Aorta (tissue), 5 donors: ENCODE measurements around the gene PAM. TPM values are rescaled to one million over a fixed set of nuclear protein-coding genes. Genes with fewer than 3 reads are reported as not detected.
A peak's percentile ranks its signal among the peaks of the same experiment; 100 is the strongest.

Source experiments
- ATAC-seq: fragments of 200-7000 bp; cut with Tn5 transposase; one replicate; pipeline ENCODE4 v1.9.1; 2022; ENCODE audit warnings: moderate library complexity; ENCODE audit not compliant: low FRiP score
- DNase-seq, 2 donors: peaks; one replicate each; pipeline ENCODE4 v3.0.0-alpha.2; 2020
- H3K27ac ChIP-seq, 2 donors: one replicate each; pipeline ENCODE4 v1.5.1; 2013; ENCODE audit warnings: low read length in 2 of 2, mild to moderate bottlenecking in 2 of 2, moderate library complexity in 2 of 2, control low read depth in 1 of 2, inconsistent platforms in 1 of 2, low read depth in 1 of 2
- H3K27me3 ChIP-seq, 2 donors: one replicate each; pipeline ENCODE4 v1.6.1; 2013; ENCODE audit warnings: control low read depth in 1 of 2, low read length in 1 of 2, mild to moderate bottlenecking in 1 of 2, moderate library complexity in 1 of 2; ENCODE audit not compliant: insufficient read depth in 2 of 2, control insufficient read depth in 1 of 2
- H3K36me3 ChIP-seq, 2 donors: one replicate each; pipeline ENCODE4 v1.6.1; 2013; ENCODE audit warnings: control low read depth in 1 of 2, low read length in 1 of 2, mild to moderate bottlenecking in 1 of 2; ENCODE audit not compliant: insufficient read depth in 2 of 2, control insufficient read depth in 1 of 2
- H3K4me1 ChIP-seq, 2 donors: one replicate each; pipeline ENCODE4 v1.6.1; 2013; ENCODE audit warnings: low read length in 2 of 2, control low read depth in 1 of 2, mild to moderate bottlenecking in 1 of 2, moderate library complexity in 1 of 2; ENCODE audit not compliant: insufficient read depth in 2 of 2, control insufficient read depth in 1 of 2
- H3K4me3 ChIP-seq, 2 donors: one replicate each; pipeline ENCODE4 v1.5.1; 2013; ENCODE audit warnings: low read length in 2 of 2, control low read depth in 1 of 2, mild to moderate bottlenecking in 1 of 2
- H3K9me3 ChIP-seq: one replicate; pipeline ENCODE4 v1.6.1; 2013; ENCODE audit warnings: mild to moderate bottlenecking, low read length; ENCODE audit not compliant: control insufficient read depth
- WGBS, 2 donors: extraction: QIAGEN DNeasy Blood & Tissue Kit; methylation state at CpG; one replicate each; pipeline ENCODE4 v1.1.7; 2013; 5-methylcytosine and 5-hydroxymethylcytosine counted together
- intact Hi-C, 2 donors: fragments of 100-400 bp; cut with DNase I; formaldehyde crosslinking; loops; one replicate each; pipeline versions ENCODE4 v1.14.2 to v1.15.0; 2022
- polyA plus RNA-seq, 2 donors: library from polyadenylated mRNA; stranded (reverse); fragments of 200-250 nt; gene quantifications; one replicate each; pipeline ENCODE4 v1.2.3, GENCODE V29; 2013
- total RNA-seq, 2 donors: library from RNA; stranded (reverse); fragmentation: NEBNext Ultra II Directional; extraction: Animal tissue kit (Norgen Biotek cat#: 25700); gene quantifications; one replicate each; pipeline ENCODE4 v1.2.1, GENCODE V29; 2021
- donor health status: healthy with polysubstance abuse.
- donor health status: Bipolar disorder and iron deficiency.
- donor health status: DM: no; HTN: no; CAD: no.
- donor health status: DM: no; HTN: no; CAD: no.
- donor health status: DM: yes; HTN: yes; CAD: no.

The PAM gene
- total and polyA plus RNA-seq, 4 donors: 382 to 787 (median 620) TPM

DNA sequence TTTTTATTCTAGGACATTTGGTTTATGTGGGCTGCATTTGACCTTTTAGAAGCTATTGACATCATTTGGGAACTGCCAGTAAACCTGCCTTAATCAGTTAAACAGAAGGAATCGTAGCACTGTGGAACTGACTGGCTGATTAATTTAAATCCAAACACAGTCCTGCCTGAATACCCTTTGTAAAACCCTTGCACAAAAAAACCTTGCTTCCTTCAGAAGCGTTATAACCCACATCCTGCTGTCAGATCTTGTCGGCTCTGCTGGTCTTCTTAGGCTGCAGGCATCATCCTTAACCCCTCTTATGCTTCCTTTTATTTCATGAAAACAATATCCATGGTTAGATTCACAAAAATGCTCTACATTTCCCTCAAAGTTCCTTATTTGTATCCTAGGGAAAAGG is 46.3 kb downstream of the PAM start:
- intact Hi-C loops: no loop called here
- Histone ChIP-seq H3K36me3 (no peaks in the 10 kb centered on the region), H3K27me3 (no peaks in the 10 kb centered on the region), H3K9me3 (no peaks in the 10 kb centered on the region), H3K27ac (no peak overlapping the region), H3K4me3 (no peak overlapping the region), H3K4me1 (peaks cover 0 to 3% of the 10 kb centered on the region in 2 donors)
- 61 to 67% methylated on average over 3 of the region's 3 CpGs for WGBS, 2 donors
- DNase-seq (no peak), ATAC-seq (no peak)

DNA sequence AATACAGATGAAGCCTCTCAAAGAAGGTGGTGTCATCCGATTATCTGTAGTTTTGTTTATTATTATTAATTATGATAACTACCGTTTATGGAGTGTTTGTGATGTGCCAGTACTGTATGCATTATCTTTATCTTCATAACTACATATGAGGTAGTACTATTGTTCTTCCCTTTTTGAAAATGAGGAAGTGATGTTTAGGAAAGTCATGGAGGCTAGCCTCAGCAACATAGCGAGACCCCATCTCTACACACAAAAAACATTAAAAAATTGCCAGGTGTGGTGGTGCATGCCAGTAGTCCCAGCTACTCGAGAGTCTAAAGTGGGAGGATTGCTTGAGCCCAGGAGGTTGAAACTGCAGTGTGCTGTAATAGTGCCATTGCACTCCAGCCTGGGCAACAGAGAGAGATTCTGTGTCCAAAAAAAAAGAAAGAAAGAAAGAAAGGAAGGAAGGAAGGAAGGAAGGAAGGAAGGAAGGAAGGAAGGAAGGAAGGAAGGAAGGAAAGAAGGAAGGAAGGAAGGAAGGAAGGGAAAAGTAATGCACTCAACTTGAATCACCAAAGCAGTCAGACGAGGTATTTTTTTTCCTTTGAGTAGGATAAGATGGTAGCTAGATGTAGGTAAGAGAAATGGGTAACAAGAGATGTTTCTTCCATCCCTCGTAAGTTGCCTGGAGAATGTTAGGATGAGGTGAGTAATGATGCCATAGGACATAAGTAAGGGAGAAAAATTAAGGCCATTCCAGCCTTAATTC is 47.8 kb downstream of the PAM start:
- 90 to 93% methylated on average over 6 of the region's 6 CpGs for WGBS, 2 donors
- no peak for DNase-seq
- no peak for ATAC-seq
- Histone ChIP-seq H3K4me3 (no peak overlapping the region), H3K27ac (no peak overlapping the region), H3K9me3 (no peaks in the 10 kb centered on the region), H3K36me3 (no peaks in the 10 kb centered on the region), H3K4me1 (peaks cover 1 to 7% of the 10 kb centered on the region in 2 donors), H3K27me3 (no peaks in the 10 kb centered on the region)
- intact Hi-C loops: no loop called here

DNA sequence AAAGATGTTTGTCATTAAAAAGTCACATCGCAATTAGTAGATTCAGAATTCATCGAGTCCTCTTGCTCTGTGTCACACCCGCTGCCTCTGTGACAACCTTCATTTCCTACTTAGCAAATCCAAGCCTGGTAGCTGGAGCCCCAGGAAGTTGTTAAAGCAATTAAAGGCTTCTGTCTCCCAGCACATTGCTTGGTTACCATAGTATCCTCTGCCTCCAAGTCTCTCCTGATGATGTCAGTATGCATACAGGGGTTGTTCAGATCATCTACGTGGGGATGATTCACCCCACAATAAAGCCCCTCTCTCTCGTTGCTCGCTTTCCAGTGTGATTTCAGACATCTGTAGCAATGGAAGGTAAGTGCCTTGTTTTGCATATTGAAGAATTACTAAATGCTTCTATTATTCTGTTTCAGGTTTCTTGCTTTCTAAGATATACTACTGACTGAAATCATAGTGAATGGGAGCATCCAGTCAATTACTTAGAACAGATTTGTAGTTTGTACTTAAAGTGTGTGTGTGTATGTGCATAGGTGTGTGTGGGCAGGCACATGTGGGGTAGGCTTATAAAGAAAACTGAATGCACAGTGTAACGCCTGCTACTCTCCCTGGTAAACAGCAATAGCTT is 52.9 kb downstream of the PAM start:
- Histone ChIP-seq H3K4me1 (peaks cover 5 to 8% of the 10 kb centered on the region in 2 donors), H3K9me3 (no peaks in the 10 kb centered on the region), H3K36me3 (no peaks in the 10 kb centered on the region), H3K27ac (no peak overlapping the region), H3K4me3 (no peak overlapping the region), H3K27me3 (no peaks in the 10 kb centered on the region)
- ATAC-seq (no peak), DNase-seq (no peak)
- intact Hi-C loops: no loop called here
- 67 to 74% methylated on average over 7 of the region's 7 CpGs for WGBS, 2 donors

DNA sequence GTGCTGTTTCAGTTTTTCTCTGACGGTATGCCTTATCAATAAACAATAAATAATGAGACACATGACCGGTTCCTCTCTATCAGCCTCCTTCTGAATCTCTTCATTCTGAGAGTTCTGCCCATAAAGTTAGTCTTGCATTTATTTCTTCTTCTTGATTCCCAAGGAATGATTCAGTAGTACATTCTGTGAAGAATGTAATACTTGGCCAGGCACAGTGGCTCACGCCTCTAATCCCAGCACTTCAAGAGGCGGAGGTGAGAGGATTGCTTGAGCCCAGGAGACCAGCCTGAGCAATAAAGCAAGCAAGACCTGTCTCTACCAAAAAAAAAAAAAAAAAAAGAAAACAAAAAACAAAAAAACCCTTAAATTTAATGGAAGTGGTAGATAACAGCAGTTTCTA is 53.9 kb downstream of the PAM start:
- Histone ChIP-seq H3K27ac (peak overlapping the region in 1 of 2 donors; percentile 43), H3K4me3 (peak overlapping the region in 1 of 2 donors; percentile 34), H3K36me3 (no peaks in the 10 kb centered on the region), H3K4me1 (peaks cover 5 to 8% of the 10 kb centered on the region in 2 donors), H3K9me3 (no peaks in the 10 kb centered on the region), H3K27me3 (no peaks in the 10 kb centered on the region)
- ATAC-seq (no peak), DNase-seq (no peak)
- WGBS, 2 donors: 19 to 34% methylated on average over 4 of the region's 4 CpGs
- intact Hi-C loops: no loop called here

DNA sequence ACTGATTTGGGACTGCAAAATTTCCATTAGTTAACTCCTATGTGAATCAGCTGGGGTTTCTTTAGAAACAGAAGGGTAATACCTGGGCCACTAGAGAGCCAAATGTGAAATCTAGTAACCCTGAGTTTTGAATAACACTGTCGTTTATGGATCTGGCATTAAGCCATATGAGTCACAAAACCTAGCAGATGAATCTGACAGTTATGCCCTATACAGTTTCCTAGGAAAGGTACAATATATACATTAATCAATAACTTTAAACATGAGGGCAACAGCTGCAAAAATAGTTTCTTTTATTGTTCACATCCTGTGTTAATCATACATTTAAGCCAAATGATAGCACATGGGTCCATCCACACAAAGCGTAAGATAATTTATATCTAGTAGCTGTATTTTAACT is 56.9 kb downstream of the PAM start:
- no peak overlapping the region for H3K27ac ChIP-seq
- H3K27me3 ChIP-seq: no peaks in the 10 kb centered on the region
- H3K9me3 ChIP-seq: no peaks in the 10 kb centered on the region
- H3K4me1 ChIP-seq: peaks cover 5 to 8% of the 10 kb centered on the region in 2 donors
- ATAC-seq (no peak), DNase-seq (no peak)
- intact Hi-C loops: no loop called here
- WGBS, 2 donors: 48 to 50% methylated on average over 2 of the region's 2 CpGs
- no peaks in the 10 kb centered on the region for H3K36me3 ChIP-seq
- H3K4me3 ChIP-seq: no peak overlapping the region

DNA sequence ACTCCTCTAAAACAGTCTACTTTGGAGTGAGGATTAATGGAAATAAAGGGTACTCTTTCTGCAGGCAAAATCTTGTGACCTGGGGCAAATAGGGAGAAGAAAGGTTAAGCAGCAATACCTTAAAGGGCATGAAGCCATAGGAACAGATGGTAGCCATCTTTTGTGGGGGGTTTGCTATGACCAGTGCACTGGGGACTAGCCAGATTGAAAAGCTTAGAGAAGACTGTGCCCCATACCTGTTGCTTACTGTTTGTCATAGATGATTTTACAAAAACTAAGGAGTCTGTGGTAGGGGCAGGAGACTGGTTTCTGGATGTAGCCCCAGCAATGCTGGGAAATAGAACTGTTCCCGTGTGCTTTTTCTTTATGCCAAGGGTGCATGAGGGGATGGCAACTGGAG is 58.6 kb downstream of the PAM start:
- ATAC-seq: no peak
- H3K27me3 ChIP-seq: no peaks in the 10 kb centered on the region
- no peak for DNase-seq
- H3K27ac ChIP-seq: no peak overlapping the region
- 47 to 50% methylated on average over 1 of the region's 1 CpG for WGBS, 2 donors
- peaks cover 3 to 11% of the 10 kb centered on the region in 2 donors for H3K4me1 ChIP-seq
- H3K9me3 ChIP-seq: no peaks in the 10 kb centered on the region
- intact Hi-C loops: no loop called here
- H3K4me3 ChIP-seq: no peak overlapping the region
- H3K36me3 ChIP-seq: no peaks in the 10 kb centered on the region

DNA sequence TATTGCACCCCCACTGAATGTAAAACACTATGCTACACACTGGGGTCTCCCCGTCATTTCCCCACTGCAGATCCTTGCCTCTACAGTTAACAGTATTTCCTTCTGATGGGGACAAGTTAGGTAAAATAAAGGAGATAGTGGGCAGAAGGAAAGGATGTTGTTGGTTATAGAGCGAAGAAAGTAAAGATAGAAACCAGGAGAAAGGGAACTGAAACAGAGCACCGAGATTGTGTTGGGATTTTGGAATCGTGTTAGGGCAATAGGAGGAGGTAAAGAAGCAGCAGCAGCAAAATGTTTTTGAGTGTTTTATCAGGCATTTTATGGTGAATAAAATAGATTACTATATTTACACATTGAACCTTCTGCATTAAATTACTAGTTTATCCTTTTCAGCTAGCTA is 60.0 kb downstream of the PAM start:
- WGBS, 2 donors: 72 to 75% methylated on average over 4 of the region's 4 CpGs
- no peak for DNase-seq
- H3K27ac ChIP-seq: no peak overlapping the region
- H3K4me1 ChIP-seq: peaks cover 5 to 11% of the 10 kb centered on the region in 2 donors
- no peak for ATAC-seq
- no peaks in the 10 kb centered on the region for H3K36me3 ChIP-seq
- H3K9me3 ChIP-seq: no peaks in the 10 kb centered on the region
- intact Hi-C loops: no loop called here
- H3K27me3 ChIP-seq: no peaks in the 10 kb centered on the region
- H3K4me3 ChIP-seq: no peak overlapping the region

DNA sequence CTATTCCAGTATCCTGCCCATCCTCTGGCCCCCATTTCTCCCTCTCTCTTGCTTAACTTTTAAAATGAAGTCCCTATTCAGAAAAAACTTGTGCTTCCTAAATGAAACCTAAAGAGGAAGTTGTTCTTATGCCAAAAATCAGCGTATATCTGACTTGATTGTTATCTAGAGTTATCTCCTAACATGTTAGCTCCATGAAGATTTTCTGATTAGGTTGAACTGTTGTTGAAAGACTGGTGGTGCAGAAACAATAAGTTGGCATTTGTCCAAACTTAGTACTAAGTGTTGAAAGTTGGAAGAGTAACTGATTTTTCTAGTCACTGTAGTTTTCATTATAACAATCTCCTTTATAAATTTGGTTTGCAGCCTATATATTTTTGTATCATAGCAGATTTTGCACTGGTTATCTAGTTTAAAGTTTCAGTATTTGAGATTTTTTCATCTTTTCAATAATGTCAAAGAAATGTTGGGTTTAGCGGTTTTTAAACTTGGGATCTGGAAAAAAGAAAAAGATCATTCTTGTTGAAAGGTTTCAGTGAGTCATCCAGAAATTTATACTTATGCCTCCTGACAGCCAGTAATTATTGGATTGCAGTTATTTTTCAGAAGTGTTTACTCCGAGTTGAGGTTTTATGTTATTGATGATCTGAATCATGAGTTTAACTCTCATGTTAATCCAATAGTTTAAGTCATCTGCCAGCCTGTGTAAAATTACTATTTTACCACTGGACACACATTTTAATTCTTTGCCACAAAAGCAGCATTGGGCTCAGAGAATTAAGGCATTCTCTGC is 60.6 kb downstream of the PAM start:
- DNase-seq (no peak), ATAC-seq (no peak)
- intact Hi-C loops: no loop called here
- 66 to 73% methylated on average over 3 of the region's 3 CpGs for WGBS, 2 donors
- Histone ChIP-seq H3K9me3 (no peaks in the 10 kb centered on the region), H3K27ac (no peak overlapping the region), H3K4me1 (peaks cover 5 to 11% of the 10 kb centered on the region in 2 donors), H3K4me3 (no peak overlapping the region), H3K36me3 (no peaks in the 10 kb centered on the region), H3K27me3 (no peaks in the 10 kb centered on the region)
